Measurements from ENCODE around the gene IRF2BP1. TPM values are rescaled to one million over a fixed set of nuclear protein-coding genes. Genes with fewer than 3 reads are reported as not detected.

The IRF2BP1 gene
- polyA plus RNA-seq, 3 donors = 2.0 to 3.9 (median 2.1) TPM

GRCh38 chr19:45881082-45881908 lies 4.6 kb downstream of the IRF2BP1 start:
- Histone ChIP-seq H3K27ac (ENCODE audit: low read depth in 1 of 2, low read length in 2 of 2) (no peak overlapping the region), H3K27me3 (ENCODE audit: control insufficient read depth in 2 of 2, insufficient read depth in 2 of 2, low read length in 2 of 2) (peaks cover 13 to 49% of the 10 kb centered on the region in 2 donors), H3K4me3 (replicated peaks in 1 of 3; ENCODE audit: low read depth in 2 of 3, low read length in 3 of 3) (no peak overlapping the region), H3K4me2 (replicated peaks; ENCODE audit: extremely low read depth, low read length, poor library complexity, severe bottlenecking) (no peak overlapping the region), H3K36me3 (replicated peaks in 1 of 2; ENCODE audit: control insufficient read depth in 1 of 2, insufficient read depth in 2 of 2, low read length in 2 of 2) (no peaks in the 10 kb centered on the region), H4K20me1 (ENCODE audit: insufficient read depth, low read length) (peaks cover 29% of the 10 kb centered on the region), H3K4me1 (ENCODE audit: control insufficient read depth in 1 of 2, insufficient read depth in 2 of 2, low read length in 2 of 2) (peaks cover 27 to 40% of the 10 kb centered on the region in 2 donors), H3K9me3 (replicated peaks in 1 of 2; ENCODE audit: control insufficient read depth in 1 of 2, insufficient read depth in 1 of 2, low read length in 2 of 2) (no peaks in the 10 kb centered on the region), H3K9ac (ENCODE audit: insufficient read depth, low read length, poor library complexity, severe bottlenecking) (no peak overlapping the region), H3K79me2 (ENCODE audit: insufficient read depth, low read length) (peaks cover 13% of the 10 kb centered on the region), H2AFZ (ENCODE audit: insufficient read depth, low read depth, low read length, poor library complexity, severe bottlenecking) (no peak overlapping the region)
- intact Hi-C loops (cut with micrococcal nuclease) = loop anchor here (5.0 kb wide), 1 partner anchor 64 kb away; the partner anchor contains the start of gene RSPH6A (in 2 of the 2)
- no peak for TF ChIP-seq CTCF (IDR thresholded peaks at IDR 0.05)
- Mint-ChIP-seq H3K27ac (no peak overlapping the region), H3K4me3 (peak overlapping the region in 1 of 2 donors; percentile 30), H3K36me3 (peaks cover 0 to 2% of the 10 kb centered on the region in 2 donors), H3K9me3 (peaks cover 0 to 8% (median 0%) of the 10 kb centered on the region in 7 donors), H3K27me3 (ENCODE audit: low read depth in 3 of 3) (peaks cover 36 to 45% (median 39%) of the 10 kb centered on the region in 3 donors), H3K4me1 (peaks cover 20% of the 10 kb centered on the region)
- DNase-seq = no peak
- 96% methylated on average over 10 of the region's 10 CpGs for WGBS (ENCODE audit: insufficient coverage)

- Histone ChIP-seq H2AFZ (ENCODE audit: insufficient read depth, low read depth, low read length, poor library complexity, severe bottlenecking) (no peak overlapping the region), H3K27ac (ENCODE audit: low read depth in 1 of 2, low read length in 2 of 2) (no peak overlapping the region), H3K79me2 (ENCODE audit: insufficient read depth, low read length) (peaks cover 11% of the 10 kb centered on the region), H3K4me1 (ENCODE audit: control insufficient read depth in 1 of 2, insufficient read depth in 2 of 2, low read length in 2 of 2) (peaks cover 20 to 30% of the 10 kb centered on the region in 2 donors), H3K4me2 (replicated peaks; ENCODE audit: extremely low read depth, low read length, poor library complexity, severe bottlenecking) (no peak overlapping the region), H3K4me3 (replicated peaks in 1 of 3; ENCODE audit: low read depth in 2 of 3, low read length in 3 of 3) (no peak overlapping the region), H4K20me1 (ENCODE audit: insufficient read depth, low read length) (peaks cover 26% of the 10 kb centered on the region), H3K9ac (ENCODE audit: insufficient read depth, low read length, poor library complexity, severe bottlenecking) (no peak overlapping the region), H3K27me3 (ENCODE audit: control insufficient read depth in 2 of 2, insufficient read depth in 2 of 2, low read length in 2 of 2) (peaks cover 23 to 62% of the 10 kb centered on the region in 2 donors), H3K9me3 (replicated peaks in 1 of 2; ENCODE audit: control insufficient read depth in 1 of 2, insufficient read depth in 1 of 2, low read length in 2 of 2) (no peaks in the 10 kb centered on the region), H3K36me3 (replicated peaks in 1 of 2; ENCODE audit: control insufficient read depth in 1 of 2, insufficient read depth in 2 of 2, low read length in 2 of 2) (no peaks in the 10 kb centered on the region)
- intact Hi-C loops (cut with micrococcal nuclease) = loop anchor here (5.0 kb wide), 1 partner anchor 63 kb away; the partner anchor contains the start of gene RSPH6A (in 2 of the 2)
- Mint-ChIP-seq H3K4me1 (peaks cover 22% of the 10 kb centered on the region), H3K9me3 (peaks cover 0 to 10% (median 0%) of the 10 kb centered on the region in 7 donors), H3K4me3 (no peak overlapping the region), H3K27ac (peak overlapping the region in 1 of 7 donors; percentile 36), H3K36me3 (peaks cover 0 to 4% of the 10 kb centered on the region in 2 donors), H3K27me3 (ENCODE audit: low read depth in 3 of 3) (peaks cover 47 to 59% (median 52%) of the 10 kb centered on the region in 3 donors)
- 77% methylated on average over 2 of the region's 2 CpGs for WGBS (ENCODE audit: insufficient coverage)
- DNase-seq = no peak
- no peak for TF ChIP-seq CTCF (IDR thresholded peaks at IDR 0.05)
Measured at GRCh38 chr19:45879971-45880370, 6.0 kb downstream of the IRF2BP1 start.

Measured in CD14-positive monocyte (primary cell).